GM19467 (cell line): Measurements from ENCODE around the gene TCHP.

Experiments used
- ATAC-seq: cut with Tn5 transposase; IDR thresholded peaks from one replicate; pipeline ENCODE4 v1.9.1; 2021; ENCODE audit warnings: mild to moderate bottlenecking, moderate library complexity; ENCODE audit not compliant: unreplicated experiment

TCHP gene

DNA sequence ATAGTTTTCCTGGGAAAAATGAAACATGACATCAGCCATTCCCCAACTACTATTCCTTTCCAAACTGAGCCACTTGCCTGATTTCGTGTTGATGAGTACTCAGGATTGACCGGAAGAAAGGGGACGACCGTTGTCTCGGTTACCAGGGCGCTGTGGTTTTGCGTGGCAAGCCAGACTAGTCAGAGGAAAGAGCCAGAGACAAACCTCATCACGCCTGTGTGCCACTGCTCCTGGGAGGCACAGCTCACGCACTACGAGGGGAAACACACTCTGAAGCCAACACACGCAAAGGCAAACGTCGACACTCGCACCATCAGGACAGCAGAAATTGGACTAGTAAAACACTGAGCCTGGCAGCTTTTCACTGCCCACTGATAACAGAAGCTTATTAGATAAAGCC is 61.1 kb downstream of the TCHP start:
- ATAC-seq = no peak

DNA sequence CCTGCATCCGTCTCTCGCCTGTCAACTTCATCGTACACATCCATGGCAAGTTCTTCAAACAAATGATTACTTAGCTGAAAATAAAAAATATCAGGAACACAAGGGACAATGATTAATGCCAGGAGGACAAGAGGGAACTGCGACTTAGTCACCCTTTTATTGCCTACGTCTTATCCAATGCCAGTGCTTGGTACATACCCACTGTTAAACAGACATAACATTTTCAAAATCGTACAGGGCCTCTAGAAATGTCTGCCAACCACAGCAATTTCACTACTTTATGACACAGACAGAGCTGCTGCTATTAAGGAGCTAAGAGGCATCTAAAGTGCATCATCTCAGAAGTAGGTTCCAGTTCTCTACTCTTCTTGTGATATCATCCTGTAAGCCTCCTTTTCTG is 61.5 kb downstream of the TCHP start:
- ATAC-seq = no peak

DNA sequence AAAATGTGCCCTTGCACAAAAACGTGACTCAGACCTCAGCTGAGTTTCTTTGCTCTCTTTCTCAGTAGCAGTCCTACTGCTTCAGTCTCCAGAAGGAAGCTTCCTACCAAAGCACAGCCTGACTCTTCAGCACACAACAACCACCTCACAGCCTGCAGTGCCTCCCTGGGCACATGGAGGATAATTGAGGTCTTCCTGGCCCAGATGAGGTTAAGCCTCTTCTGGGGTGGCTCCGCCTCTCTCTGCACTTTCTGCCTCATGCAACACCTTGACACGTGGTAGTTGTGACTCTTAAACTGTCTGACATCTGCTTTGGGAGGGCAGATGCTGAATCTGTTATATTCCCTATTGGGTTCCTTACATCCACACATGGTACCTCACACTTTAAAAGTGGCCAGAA is 62.3 kb downstream of the TCHP start:
- no peak for ATAC-seq

- no peak for ATAC-seq
These were observed 63.3 kb downstream of the TCHP start for GRCh38 chr12:109963330-109963729.

DNA sequence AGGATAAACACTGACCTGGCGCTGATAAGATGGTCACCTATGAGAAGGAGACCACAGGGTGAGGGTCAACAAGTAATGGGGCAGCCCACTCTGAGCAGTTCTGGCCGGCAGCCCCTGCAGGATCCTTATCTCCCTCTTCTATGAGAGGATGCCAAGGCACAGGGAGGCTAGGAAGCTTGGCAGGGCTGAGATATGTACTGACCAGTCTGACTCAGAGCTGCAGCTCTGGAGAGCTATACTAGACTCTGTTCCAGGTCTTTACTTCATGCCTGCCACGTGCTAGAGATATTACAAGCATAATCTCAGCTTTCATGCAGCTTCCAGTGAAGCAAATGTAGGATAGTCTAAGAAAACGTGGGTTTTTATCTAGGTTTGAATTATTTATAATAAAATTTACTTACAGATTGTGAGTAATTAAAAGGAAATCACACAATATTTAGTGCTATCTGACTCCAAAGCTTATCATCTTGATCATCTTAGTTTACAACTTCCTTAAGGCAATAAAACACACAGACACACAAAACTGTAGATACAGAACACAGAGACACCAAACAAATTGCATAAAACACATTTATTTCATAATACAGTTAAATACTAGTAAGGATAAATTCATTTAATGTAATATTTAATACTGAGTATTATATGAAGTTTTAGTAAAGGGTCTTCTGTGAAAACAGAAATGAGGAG is 63.8 kb downstream of the TCHP start:
- ATAC-seq = no peak

- no peak for ATAC-seq
These were observed 66.5 kb downstream of the TCHP start for GRCh38 chr12:109966546-109966945.

DNA sequence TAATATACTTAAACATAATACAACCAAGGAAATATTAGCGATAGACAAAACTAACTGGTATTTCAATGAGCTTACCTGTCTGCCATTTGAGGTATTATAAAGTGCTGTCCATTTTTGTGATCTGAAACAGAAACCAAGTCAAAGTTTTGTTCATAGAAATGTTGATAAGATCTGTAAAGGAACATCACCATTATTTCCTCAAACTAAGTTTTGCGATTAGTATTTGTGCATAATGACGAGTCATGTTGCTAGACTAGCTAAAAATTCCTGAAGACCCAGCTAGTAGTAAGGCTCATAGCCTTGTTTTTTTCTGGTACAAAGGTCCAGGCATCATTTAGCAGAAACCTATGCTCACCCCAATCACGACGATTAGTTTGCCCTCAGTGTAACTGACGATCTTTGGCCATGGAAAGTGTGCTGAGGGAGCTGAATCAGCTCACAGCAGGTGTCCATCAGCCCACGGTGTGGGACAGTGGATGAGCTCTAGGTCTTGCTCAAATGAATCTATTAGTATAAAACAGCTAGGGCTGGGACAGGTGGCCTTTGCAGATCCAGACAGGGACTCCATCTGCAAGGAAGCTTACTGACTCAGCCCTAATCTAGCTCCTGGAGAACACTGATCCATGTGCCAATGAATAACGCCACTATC is 67.4 kb downstream of the TCHP start:
- no peak for ATAC-seq
